ENCODE results near the gene TCAP. TPM values are rescaled to one million over a fixed set of nuclear protein-coding genes. Genes with fewer than 3 reads are reported as not detected.

Gene TCAP
- total and polyA plus RNA-seq, 2 experiments from 2014 or later, result 0.61 to 2.1 TPM

GRCh38 chr17:39709319-39709997, 44.3 kb downstream of the TCAP start (continued):
- TF ChIP-seq ZNF462 (CRISPR knock-in tag; IDR thresholded peaks at IDR 0.05) (no peak), REST (IDR thresholded peaks at IDR 0.05; ENCODE audit: unreplicated experiment) (no peak), NANOG (IDR thresholded peaks at IDR 0.05; ENCODE audit: borderline replicate concordance) (no peak), ZNF331 (CRISPR knock-in tag; IDR thresholded peaks at IDR 0.05; ENCODE audit: low read depth) (no peak), POLR2AphosphoS5 (IDR thresholded peaks at IDR 0.05; ENCODE audit: low read depth) (no peak)
- TF ChIP-seq, protein P1, sequence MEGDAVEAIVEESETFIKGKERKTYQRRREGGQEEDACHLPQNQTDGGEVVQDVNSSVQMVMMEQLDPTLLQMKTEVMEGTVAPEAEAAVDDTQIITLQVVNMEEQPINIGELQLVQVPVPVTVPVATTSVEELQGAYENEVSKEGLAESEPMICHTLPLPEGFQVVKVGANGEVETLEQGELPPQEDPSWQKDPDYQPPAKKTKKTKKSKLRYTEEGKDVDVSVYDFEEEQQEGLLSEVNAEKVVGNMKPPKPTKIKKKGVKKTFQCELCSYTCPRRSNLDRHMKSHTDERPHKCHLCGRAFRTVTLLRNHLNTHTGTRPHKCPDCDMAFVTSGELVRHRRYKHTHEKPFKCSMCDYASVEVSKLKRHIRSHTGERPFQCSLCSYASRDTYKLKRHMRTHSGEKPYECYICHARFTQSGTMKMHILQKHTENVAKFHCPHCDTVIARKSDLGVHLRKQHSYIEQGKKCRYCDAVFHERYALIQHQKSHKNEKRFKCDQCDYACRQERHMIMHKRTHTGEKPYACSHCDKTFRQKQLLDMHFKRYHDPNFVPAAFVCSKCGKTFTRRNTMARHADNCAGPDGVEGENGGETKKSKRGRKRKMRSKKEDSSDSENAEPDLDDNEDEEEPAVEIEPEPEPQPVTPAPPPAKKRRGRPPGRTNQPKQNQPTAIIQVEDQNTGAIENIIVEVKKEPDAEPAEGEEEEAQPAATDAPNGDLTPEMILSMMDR (conservative IDR thresholded peaks at IDR 0.05; ENCODE audit: low read depth in 2 of 2), result no peak
